Neuronal stem cell (in vitro differentiated cells): Measurements from ENCODE around the gene ANKRD44.

Source experiments
- DNase-seq: peaks from one replicate; pipeline ENCODE4 v3.0.0-alpha.2; 2013; ENCODE audit warnings: low spot score
- H2AFZ ChIP-seq: one replicate; pipeline ENCODE4 v1.6.1; 2013; ENCODE audit warnings: mild to moderate bottlenecking, low read length, inconsistent platforms
- H2AK5ac ChIP-seq: 2 replicates; pipeline ENCODE4 v1.6.1; 2013; ENCODE audit warnings: low read depth, mild to moderate bottlenecking, inconsistent platforms, low read length, moderate library complexity, mixed read lengths
- H2BK120ac ChIP-seq: 2 replicates; pipeline ENCODE4 v1.6.1; 2013; ENCODE audit warnings: low read depth, mild to moderate bottlenecking, inconsistent platforms, low read length, moderate library complexity, mixed read lengths
- H2BK12ac ChIP-seq: one replicate; pipeline ENCODE4 v1.6.1; 2013; ENCODE audit warnings: low read length, inconsistent platforms
- H2BK15ac ChIP-seq: 2 replicates; pipeline ENCODE4 v1.6.1; 2013; ENCODE audit warnings: mild to moderate bottlenecking, low read length, inconsistent platforms, mixed read lengths
- H2BK5ac ChIP-seq: one replicate; pipeline ENCODE4 v1.6.1; 2013; ENCODE audit warnings: inconsistent platforms, mild to moderate bottlenecking, low read length, moderate library complexity
- H3K14ac ChIP-seq: one replicate; pipeline ENCODE4 v1.6.1; 2013; ENCODE audit warnings: low read length, inconsistent platforms
- H3K18ac ChIP-seq: 2 replicates; pipeline ENCODE4 v1.6.1; 2013; ENCODE audit warnings: low read length, inconsistent platforms
- H3K23ac ChIP-seq: 2 replicates; pipeline ENCODE4 v1.6.1; 2013; ENCODE audit warnings: low read depth, mild to moderate bottlenecking, mixed read lengths, low read length, inconsistent platforms; ENCODE audit not compliant: poor library complexity
- H3K27ac ChIP-seq: replicated peaks from 3 replicates; pipeline ENCODE4 v1.5.1; 2013; ENCODE audit warnings: low read length, inconsistent platforms
- H3K27me3 ChIP-seq, 3 experiments: 2 replicates each; pipeline ENCODE4 v1.6.1; 2013; ENCODE audit warnings: low read length in 3 of 3, mild to moderate bottlenecking in 2 of 3, inconsistent platforms in 1 of 3, low read depth in 1 of 3, mixed read lengths in 1 of 3, moderate library complexity in 1 of 3; ENCODE audit not compliant: control insufficient read depth in 3 of 3, insufficient read depth in 3 of 3
- H3K36me3 ChIP-seq, 2 donors: replicated peaks in 1 of 2; 2 replicates each; pipeline ENCODE4 v1.6.1; 2013; ENCODE audit warnings: low read length in 2 of 2; ENCODE audit not compliant: control insufficient read depth in 2 of 2, insufficient read depth in 2 of 2
- H3K4ac ChIP-seq: 2 replicates; pipeline ENCODE4 v1.6.1; 2013; ENCODE audit warnings: inconsistent platforms, mild to moderate bottlenecking, low read length, moderate library complexity
- H3K4me1 ChIP-seq, 2 donors: 1 replicate in 1 of 2; 2 replicates in 1 of 2; pipeline ENCODE4 v1.6.1; 2013; ENCODE audit warnings: low read length in 2 of 2, low read depth in 1 of 2; ENCODE audit not compliant: control insufficient read depth in 2 of 2, insufficient read depth in 1 of 2
- H3K4me2 ChIP-seq: one replicate; pipeline ENCODE4 v1.6.1; 2013; ENCODE audit warnings: mild to moderate bottlenecking, low read length, inconsistent platforms; ENCODE audit not compliant: insufficient read depth, poor library complexity, severe bottlenecking
- H3K4me3 ChIP-seq, 2 donors: 2 replicates each; pipeline ENCODE4 v1.5.1; 2013; ENCODE audit warnings: low read length in 2 of 2, mild to moderate bottlenecking in 2 of 2, inconsistent platforms in 1 of 2, moderate library complexity in 1 of 2
- H3K79me1 ChIP-seq: one replicate; pipeline ENCODE4 v1.6.1; 2013; ENCODE audit warnings: low read depth, mild to moderate bottlenecking, inconsistent platforms, low read length, moderate library complexity
- H3K9ac ChIP-seq: one replicate; pipeline ENCODE4 v1.6.1; 2013; ENCODE audit warnings: mild to moderate bottlenecking, low read depth, low read length, inconsistent platforms; ENCODE audit not compliant: poor library complexity
- H3K9me3 ChIP-seq, 2 donors: replicated peaks in 1 of 2; 2 replicates each; pipeline versions ENCODE3 to v1.6.1; 2013; ENCODE audit warnings: low read length in 2 of 2, mild to moderate bottlenecking in 2 of 2, inconsistent platforms in 1 of 2, low read depth in 1 of 2, mixed read lengths in 1 of 2, moderate library complexity in 1 of 2; ENCODE audit not compliant: control insufficient read depth in 2 of 2, insufficient read depth in 1 of 2
- H4K8ac ChIP-seq: one replicate; pipeline ENCODE4 v1.6.1; 2013; ENCODE audit warnings: low read depth, mild to moderate bottlenecking, inconsistent platforms, low read length, moderate library complexity
- H4K91ac ChIP-seq: one replicate; pipeline ENCODE4 v1.6.1; 2013; ENCODE audit warnings: low read length, low read depth, mild to moderate bottlenecking, inconsistent platforms; ENCODE audit not compliant: poor library complexity
- WGBS, 2 donors: extraction: QIAGEN DNeasy Blood & Tissue Kit; methylation state at CpG; one replicate each; pipeline ENCODE4 v1.1.7; 2013; ENCODE audit warnings: missing lambda C conversion rate in 2 of 2, mixed read lengths in 1 of 2; ENCODE audit not compliant: insufficient read length in 2 of 2, insufficient replicate concordance in 1 of 2; ENCODE audit errors: extremely low coverage in 2 of 2; 5-methylcytosine and 5-hydroxymethylcytosine counted together

Gene ANKRD44

GRCh38 chr2:197223451-197223850 is 87.1 kb downstream of the ANKRD44 start:
- Histone ChIP-seq H2BK15ac (no peak overlapping the region), H4K91ac (no peak overlapping the region), H2BK5ac (no peak overlapping the region), H4K8ac (no peak overlapping the region), H2BK12ac (no peak overlapping the region), H3K36me3 (no peaks in the 10 kb centered on the region), H3K4me1 (no peaks in the 10 kb centered on the region), H2BK120ac (no peak overlapping the region), H2AK5ac (no peak overlapping the region), H3K27ac (no peak overlapping the region), H3K23ac (no peak overlapping the region), H3K14ac (no peak overlapping the region), H3K4me2 (no peak overlapping the region), H3K9me3 (no peaks in the 10 kb centered on the region), H3K18ac (no peak overlapping the region), H3K79me1 (no peaks in the 10 kb centered on the region), H3K4me3 (no peak overlapping the region), H3K9ac (no peak overlapping the region), H3K27me3 (no peaks in the 10 kb centered on the region), H2AFZ (no peak overlapping the region), H3K4ac (no peak overlapping the region)
- WGBS, 2 donors: no CpG with 5 or more reads among the region's 2 CpGs
- no peak for DNase-seq

DNA sequence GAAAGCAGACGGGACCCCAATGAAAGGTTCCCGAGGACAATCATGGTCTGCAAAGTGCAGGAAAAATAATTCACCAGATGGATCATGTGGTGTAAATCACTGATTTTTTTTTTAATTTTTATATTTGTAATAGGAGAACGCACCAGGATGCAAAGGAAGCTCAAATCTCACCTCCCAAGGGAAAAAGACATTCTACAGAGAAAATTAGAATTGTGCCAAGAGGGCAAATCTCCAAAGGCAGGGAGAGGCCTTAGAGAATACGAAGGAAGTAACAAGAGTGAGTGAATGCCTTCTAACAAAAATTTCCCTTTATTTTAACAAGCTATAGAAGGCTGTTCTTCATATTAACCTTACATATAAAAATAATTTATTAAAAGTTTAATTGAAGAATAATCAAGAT is 90.9 kb downstream of the ANKRD44 start:
- Histone ChIP-seq H3K27me3 (no peaks in the 10 kb centered on the region), H3K4ac (no peak overlapping the region), H3K4me3 (no peak overlapping the region), H3K79me1 (no peaks in the 10 kb centered on the region), H3K4me1 (peaks cover 0 to 5% of the 10 kb centered on the region in 2 donors), H4K91ac (no peak overlapping the region), H3K4me2 (no peak overlapping the region), H3K27ac (no peak overlapping the region), H3K14ac (no peak overlapping the region), H3K18ac (no peak overlapping the region), H2BK12ac (no peak overlapping the region), H2AFZ (no peak overlapping the region), H2BK5ac (no peak overlapping the region), H3K36me3 (no peaks in the 10 kb centered on the region), H3K9ac (no peak overlapping the region), H3K23ac (no peak overlapping the region), H2AK5ac (no peak overlapping the region), H2BK120ac (no peak overlapping the region), H2BK15ac (no peak overlapping the region), H4K8ac (no peak overlapping the region), H3K9me3 (no peaks in the 10 kb centered on the region)
- WGBS, 2 donors: no CpG with 5 or more reads among the region's 4 CpGs
- DNase-seq: no peak

DNA sequence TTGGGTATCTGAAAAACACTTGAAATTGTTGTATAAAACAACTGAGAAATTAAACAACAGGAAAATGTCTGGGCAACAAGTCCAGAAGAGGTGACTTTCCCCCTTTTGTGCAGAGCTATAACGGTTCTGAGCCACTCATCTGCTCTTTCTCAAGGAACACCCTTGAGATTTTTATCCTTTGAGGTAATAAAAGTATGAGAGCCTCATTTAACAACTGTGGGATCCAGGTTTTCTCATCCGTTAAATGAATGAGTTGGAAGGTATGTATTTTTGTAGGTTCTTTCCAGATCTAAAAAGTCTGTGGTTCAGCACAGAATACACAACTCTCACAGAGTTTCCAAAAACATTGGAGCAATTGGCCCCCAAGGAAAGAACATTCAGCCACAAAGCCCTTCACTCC is 93.0 kb downstream of the ANKRD44 start:
- Histone ChIP-seq H3K4me1 (peaks cover 2 to 5% of the 10 kb centered on the region in 2 donors), H4K8ac (no peak overlapping the region), H3K4ac (no peak overlapping the region), H3K79me1 (no peaks in the 10 kb centered on the region), H3K4me2 (no peak overlapping the region), H2BK5ac (no peak overlapping the region), H2BK12ac (no peak overlapping the region), H2AFZ (no peak overlapping the region), H3K4me3 (no peak overlapping the region), H2AK5ac (no peak overlapping the region), H4K91ac (no peak overlapping the region), H3K27me3 (no peaks in the 10 kb centered on the region), H3K36me3 (no peaks in the 10 kb centered on the region), H3K27ac (no peak overlapping the region), H2BK15ac (no peak overlapping the region), H3K14ac (no peak overlapping the region), H2BK120ac (no peak overlapping the region), H3K9ac (no peak overlapping the region), H3K18ac (no peak overlapping the region), H3K23ac (no peak overlapping the region), H3K9me3 (no peaks in the 10 kb centered on the region)
- DNase-seq: no peak
- no CpG with 5 or more reads among the region's 2 CpGs for WGBS, 2 donors

GRCh38 chr2:197216361-197216979 is 94.1 kb downstream of the ANKRD44 start:
- Histone ChIP-seq H3K9ac (no peak overlapping the region), H3K4me1 (peaks cover 2 to 5% of the 10 kb centered on the region in 2 donors), H3K18ac (no peak overlapping the region), H2BK12ac (no peak overlapping the region), H3K23ac (no peak overlapping the region), H3K27me3 (no peaks in the 10 kb centered on the region), H4K91ac (no peak overlapping the region), H3K4me2 (no peak overlapping the region), H3K14ac (no peak overlapping the region), H3K27ac (no peak overlapping the region), H3K79me1 (no peaks in the 10 kb centered on the region), H3K36me3 (no peaks in the 10 kb centered on the region), H3K4me3 (no peak overlapping the region), H3K9me3 (no peaks in the 10 kb centered on the region), H2BK15ac (no peak overlapping the region), H2BK5ac (no peak overlapping the region), H2BK120ac (no peak overlapping the region), H4K8ac (no peak overlapping the region), H2AFZ (peak overlapping the region; percentile 9), H3K4ac (no peak overlapping the region), H2AK5ac (no peak overlapping the region)
- no peak for DNase-seq
- WGBS, 2 donors: no CpG with 5 or more reads among the region's 5 CpGs
